HepG2 (cell line): ENCODE results near the gene YPEL4. TPM values are rescaled to one million over a fixed set of nuclear protein-coding genes. Genes with fewer than 3 reads are reported as not detected.

Experiments used
- ARID2 ChIP-seq: sonication (generic); formaldehyde crosslinking; IDR thresholded peaks from 2 replicates; pipeline ENCODE4 v1.8.1; 2022; ENCODE audit warnings: mild to moderate bottlenecking, missing genetic modification reagents, borderline replicate concordance
- BCL6 ChIP-seq: IDR thresholded peaks from 2 replicates; pipeline ENCODE4 v1.6.1; 2016; ENCODE audit warnings: missing genetic modification reagents, missing compliant biosample characterization
- CBFB ChIP-seq: sonication (generic); formaldehyde crosslinking; IDR thresholded peaks from 2 replicates; pipeline ENCODE4 v1.4.0; 2020; ENCODE audit warnings: missing genetic modification reagents
- GTF2F1 ChIP-seq: fragments of 150-350 bp; IDR thresholded peaks from 2 replicates; pipeline ENCODE4 v1.6.1; 2014; ENCODE audit warnings: low read length
- HINFP ChIP-seq: sonication (generic); formaldehyde crosslinking; IDR thresholded peaks from 2 replicates; pipeline ENCODE4 v1.4.0; 2020; ENCODE audit warnings: low read depth, mild to moderate bottlenecking, missing genetic modification reagents
- MTF1 ChIP-seq: sonication (generic); formaldehyde crosslinking; IDR thresholded peaks from 2 replicates; pipeline ENCODE4 v1.5.0; 2020; ENCODE audit warnings: missing genetic modification reagents
- MTF2 ChIP-seq: sonication (generic); formaldehyde crosslinking; IDR thresholded peaks from 2 replicates; pipeline ENCODE4 v1.5.0; 2020; ENCODE audit warnings: missing genetic modification reagents, borderline replicate concordance
- NFAT5 ChIP-seq: sonication (generic); formaldehyde crosslinking; IDR thresholded peaks from 2 replicates; pipeline ENCODE4 v1.4.0; 2020; ENCODE audit warnings: missing genetic modification reagents
- RARG ChIP-seq: sonication (generic); formaldehyde crosslinking; IDR thresholded peaks from 2 replicates; pipeline ENCODE4 v1.4.0; 2020; ENCODE audit warnings: low read depth, mild to moderate bottlenecking, missing genetic modification reagents
- RXRA ChIP-seq: sonication (generic); formaldehyde crosslinking; IDR thresholded peaks from 2 replicates; pipeline ENCODE4 v1.5.1; 2020; ENCODE audit warnings: missing genetic modification reagents
- SALL1 ChIP-seq: sonication (generic); formaldehyde crosslinking; IDR thresholded peaks from 2 replicates; pipeline ENCODE4 v1.8.0; 2022; ENCODE audit warnings: mild to moderate bottlenecking, missing genetic modification reagents
- SATB2 ChIP-seq: sonication (generic); formaldehyde crosslinking; IDR thresholded peaks from 2 replicates; pipeline ENCODE4 v1.5.0; 2020; ENCODE audit warnings: missing genetic modification reagents
- SCMH1 ChIP-seq: sonication (generic); formaldehyde crosslinking; IDR thresholded peaks from 2 replicates; pipeline ENCODE4 v1.9.0; 2021; ENCODE audit warnings: missing genetic modification reagents, mild to moderate bottlenecking, borderline replicate concordance
- SMC3 ChIP-seq: IDR thresholded peaks from 2 replicates; pipeline ENCODE4 v1.6.1; 2011; ENCODE audit warnings: low read length, improper control_type of control experiment
- TEAD2 ChIP-seq: sonication (generic); formaldehyde crosslinking; IDR thresholded peaks from 2 replicates; pipeline ENCODE4 v1.9.0; 2021; ENCODE audit warnings: missing genetic modification reagents
- ZBTB39 ChIP-seq: sonication (generic); formaldehyde crosslinking; IDR thresholded peaks from 2 replicates; pipeline ENCODE4 v1.5.0; 2020; ENCODE audit warnings: missing genetic modification reagents
- ZC3H4 ChIP-seq: sonication (generic); formaldehyde crosslinking; IDR thresholded peaks from 2 replicates; pipeline ENCODE4 v1.4.0; 2020; ENCODE audit warnings: missing genetic modification reagents, borderline replicate concordance
- ZNF121 ChIP-seq: sonication (generic); formaldehyde crosslinking; IDR thresholded peaks from 2 replicates; pipeline ENCODE4 v1.5.0; 2020; ENCODE audit warnings: mild to moderate bottlenecking, missing genetic modification reagents
- ZNF468 ChIP-seq: sonication (generic); formaldehyde crosslinking; IDR thresholded peaks from 2 replicates; pipeline ENCODE4 v1.8.0; 2022; ENCODE audit warnings: mild to moderate bottlenecking, moderate library complexity, missing genetic modification reagents
- polyA plus RNA-seq, 8 experiments: library from polyadenylated mRNA; depleted of rRNA in 3 of 8; stranded (reverse) in 7 of 8; unstranded in 1 of 8; fragments of >200 nt; fragmentation: Illumina TruSeq in 4 of 8; extraction: Trizol in 4 of 8; gene quantifications; 2 replicates each; pipeline versions ENCODE4 v1.2.1 to v1.2.3, GENCODE V29; 2011 to 2016; ENCODE audit warnings: low read depth in 4 of 8, missing spikeins in 1 of 8, mixed read lengths in 1 of 8; ENCODE audit not compliant: insufficient read depth in 1 of 8
- total RNA-seq, 5 experiments: library from RNA; depleted of rRNA; stranded (reverse); fragments of >200 nt; fragmentation: Illumina TruSeq; extraction: Trizol; gene quantifications; 2 replicates each; pipeline ENCODE4 v1.2.3, GENCODE V29; 2016; ENCODE audit warnings: low read depth in 1 of 5

YPEL4 gene
- total and polyA plus RNA-seq, 2 of the 13 experiments (the other 11 are each of a cell fraction or from before 2014, with no cell fraction given): 0.04 TPM; not detected in 1

DNA sequence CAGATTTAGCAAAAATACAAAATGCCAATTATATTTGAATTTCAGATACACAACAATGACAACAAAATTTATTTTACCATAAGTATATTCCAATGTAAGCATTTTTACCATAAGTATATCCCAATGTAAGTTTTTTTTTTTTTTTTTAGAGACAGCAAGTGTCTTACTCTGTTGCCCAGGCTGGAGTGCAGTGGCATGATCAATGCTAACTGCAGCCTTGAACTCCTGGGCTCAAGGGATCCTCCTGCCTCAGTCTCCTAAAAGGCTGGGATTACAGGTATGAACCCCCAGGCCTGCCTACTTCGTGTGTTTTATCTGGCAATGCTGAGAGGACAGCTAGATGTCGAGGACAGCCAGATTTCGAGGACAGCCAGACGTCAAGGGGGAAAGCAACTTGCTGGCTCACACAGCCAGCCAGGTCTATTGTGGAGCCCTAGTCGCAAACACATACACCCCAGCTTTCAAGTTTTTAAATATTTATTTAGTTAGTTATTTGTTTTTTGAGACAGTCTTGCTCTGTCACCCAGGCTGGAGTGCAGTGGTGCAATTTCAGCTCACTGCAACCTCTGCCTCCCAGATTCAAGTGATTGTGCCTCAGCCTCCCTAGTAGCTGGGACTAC is 53.3 kb downstream of the YPEL4 start (continued):
- TF ChIP-seq RARG (CRISPR knock-in tag) (no peak), MTF1 (CRISPR knock-in tag) (no peak), ZNF121 (CRISPR knock-in tag) (peak; percentile 81), ZNF468 (CRISPR knock-in tag) (no peak), SMC3 (no peak), GTF2F1 (no peak), SALL1 (no peak), ZBTB39 (CRISPR knock-in tag) (no peak), HINFP (no peak), MTF2 (CRISPR knock-in tag) (no peak), TEAD2 (CRISPR knock-in tag) (no peak), BCL6 (CRISPR knock-in tag) (peak; percentile 37; the same call in 1 of the 2 replicates), SATB2 (no peak), SCMH1 (no peak), ARID2 (no peak), RXRA (CRISPR knock-in tag) (no peak), CBFB (CRISPR knock-in tag) (no peak), NFAT5 (no peak), ZC3H4 (CRISPR knock-in tag) (no peak)
- TF ChIP-seq, all 625 proteins: peak for 4
